GM18873 (cell line): ENCODE data around the gene TMEM151A.
"Not testable (repeated sequence)": the region's sequence is repeated elsewhere in the genome, so short reads cannot be mapped to it uniquely, and the experiment has no call there.

Source experiments
- ATAC-seq: cut with Tn5 transposase; IDR thresholded peaks from one replicate; pipeline ENCODE4 v1.9.1; 2021; ENCODE audit warnings: mild to moderate bottlenecking, moderate library complexity, moderate number of reproducible peaks; ENCODE audit not compliant: unreplicated experiment, low FRiP score

TMEM151A gene

DNA sequence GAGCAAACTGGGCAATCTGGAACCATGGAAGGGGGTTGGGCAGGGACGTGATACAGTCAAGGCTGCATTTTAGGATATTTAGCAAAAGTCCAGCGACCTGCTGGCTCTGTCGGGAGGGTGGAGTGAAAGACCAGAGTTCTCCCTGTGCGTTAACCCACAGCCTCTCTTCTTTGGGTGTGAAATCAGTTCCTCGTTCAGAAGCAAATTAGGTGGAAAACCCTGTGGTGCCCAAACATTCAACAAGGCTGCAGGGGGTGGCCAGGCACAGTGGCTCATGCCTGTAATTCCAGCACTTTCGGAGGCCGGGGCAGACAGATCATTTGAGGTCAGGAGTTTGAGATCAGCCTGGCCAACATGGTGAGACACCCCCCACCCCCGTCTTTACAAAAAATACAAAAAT, 5.9 kb downstream of the TMEM151A start:
- ATAC-seq, result no peak

- no peak for ATAC-seq
Measured at GRCh38 chr11:66299186-66299585, 7.5 kb downstream of the TMEM151A start.

DNA sequence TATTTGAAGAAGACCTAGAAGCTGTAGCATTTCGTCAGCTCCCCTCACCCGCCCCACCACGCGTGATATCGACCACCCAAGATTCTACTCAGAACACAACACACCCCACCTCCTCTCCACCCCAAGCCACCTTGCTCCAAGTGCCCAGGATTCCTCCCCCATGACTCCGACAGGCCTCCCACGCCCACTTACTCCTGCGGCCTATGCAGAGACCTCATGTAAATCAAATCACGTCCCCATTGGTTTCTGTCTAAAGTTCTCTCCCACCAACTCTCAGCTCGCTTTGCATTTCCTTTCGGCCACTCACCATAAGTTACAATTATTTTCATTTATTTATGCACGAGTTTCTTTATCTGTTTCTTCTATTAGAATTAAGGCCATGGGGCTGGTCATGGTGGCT, 11.0 kb downstream of the TMEM151A start:
- no peak for ATAC-seq

DNA sequence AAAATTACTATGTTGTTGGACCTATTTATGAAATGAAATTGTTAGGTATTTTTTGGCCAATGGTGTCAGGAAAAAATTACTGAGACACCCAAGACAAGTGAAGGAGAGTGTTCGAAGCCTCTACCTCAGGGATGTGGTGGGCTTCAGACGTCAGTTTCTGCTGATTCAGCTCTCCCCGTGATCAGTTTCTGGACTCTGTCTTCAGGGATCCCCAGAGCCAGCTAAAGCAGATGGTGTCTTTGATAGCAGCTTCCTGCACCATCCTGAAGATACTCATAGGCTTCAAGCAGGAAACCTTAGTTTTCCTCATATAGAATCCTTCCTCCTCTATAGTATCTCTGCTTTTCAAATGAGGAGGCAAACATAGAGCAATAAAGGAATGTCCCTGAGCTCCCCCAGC, 17.8 kb downstream of the TMEM151A start:
- ATAC-seq, result no peak

DNA sequence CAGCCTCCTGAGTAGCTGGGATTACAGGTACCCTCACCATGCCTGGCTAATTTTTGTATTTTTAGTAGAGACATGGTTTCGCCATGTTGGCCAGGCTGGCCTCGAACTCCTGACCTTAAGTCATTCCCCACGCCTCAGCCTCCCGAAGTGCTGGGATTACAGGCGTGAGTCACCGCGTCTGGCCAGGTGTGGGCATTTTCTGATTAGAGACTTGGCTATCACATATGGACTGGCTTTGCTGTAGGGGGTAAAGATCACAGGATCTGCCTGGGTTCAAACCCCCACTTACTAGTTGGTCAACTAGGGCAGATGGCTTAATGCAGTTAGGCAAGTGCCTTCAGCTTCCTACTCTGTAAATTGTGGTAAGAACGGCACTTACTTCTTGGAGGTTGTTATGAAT, 18.6 kb downstream of the TMEM151A start:
- no peak for ATAC-seq

GRCh38 chr11:66310803-66311440, 19.2 kb downstream of the TMEM151A start:
- not testable (repeated sequence) for ATAC-seq

DNA sequence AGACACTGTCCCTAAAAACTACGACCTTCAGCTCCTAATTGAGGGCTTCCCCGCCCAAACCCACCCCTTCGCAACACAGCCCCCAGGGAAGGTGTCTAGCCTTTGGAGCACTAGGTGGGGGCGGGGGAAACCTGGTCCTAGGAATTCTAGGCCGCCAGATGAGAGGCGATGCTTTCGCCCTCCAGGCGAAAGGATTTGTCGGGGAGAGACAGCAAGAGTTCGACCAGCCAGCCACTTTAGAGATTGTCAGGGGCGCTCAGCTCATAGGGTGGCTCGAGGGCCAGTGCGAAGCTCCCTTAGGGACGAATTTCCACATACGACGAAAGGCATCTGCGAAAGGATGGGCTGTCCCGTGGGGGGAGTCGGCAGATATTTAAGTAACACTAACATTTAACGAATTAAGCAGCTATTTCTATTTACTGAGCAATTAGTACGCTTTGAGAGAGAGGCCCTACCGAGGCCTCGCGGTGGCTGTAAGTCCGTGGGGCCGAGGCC, 19.8 kb downstream of the TMEM151A start:
- no peak for ATAC-seq

GRCh38 chr11:66311965-66312548, 20.4 kb downstream of the TMEM151A start:
- ATAC-seq, result peak; percentile 64

DNA sequence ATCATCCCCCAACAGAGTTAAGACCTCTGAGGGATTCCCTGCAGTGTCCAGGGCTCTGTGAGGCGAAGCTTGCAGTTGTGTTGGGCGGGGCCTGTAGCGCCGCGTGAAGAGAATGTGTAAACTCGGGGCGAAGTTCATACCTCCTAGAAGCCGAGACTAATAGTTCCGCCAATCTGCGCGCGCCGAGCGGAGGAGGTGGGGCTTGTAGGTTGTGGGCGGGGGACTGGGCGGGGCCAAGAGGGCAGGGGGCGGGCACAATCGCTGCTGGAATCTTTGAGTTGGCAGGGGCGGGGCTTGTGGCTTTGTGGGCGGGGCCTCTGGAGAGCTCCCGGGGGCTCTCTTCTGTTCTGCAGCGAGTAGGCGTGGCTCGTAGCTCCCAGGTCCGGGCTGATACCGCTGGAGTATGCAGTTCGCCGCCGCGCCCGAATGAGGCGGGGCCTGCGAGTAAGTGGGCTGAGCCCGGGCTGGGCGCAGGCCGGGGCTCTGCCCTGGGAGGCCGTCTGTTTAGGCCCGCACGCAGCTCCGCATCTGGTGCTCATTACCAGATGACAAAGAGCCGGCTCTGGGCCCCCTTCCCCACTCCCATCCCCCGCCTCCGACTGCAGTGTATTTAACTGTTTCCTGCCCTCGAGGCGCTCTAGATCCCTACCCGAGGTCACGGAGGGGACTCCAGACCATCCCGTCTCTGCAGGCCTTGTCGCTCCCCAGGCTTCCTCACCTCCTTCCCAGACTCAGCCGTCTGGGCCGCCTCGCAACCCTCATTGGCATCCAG, 21.0 kb downstream of the TMEM151A start:
- peak; percentile 36 for ATAC-seq

DNA sequence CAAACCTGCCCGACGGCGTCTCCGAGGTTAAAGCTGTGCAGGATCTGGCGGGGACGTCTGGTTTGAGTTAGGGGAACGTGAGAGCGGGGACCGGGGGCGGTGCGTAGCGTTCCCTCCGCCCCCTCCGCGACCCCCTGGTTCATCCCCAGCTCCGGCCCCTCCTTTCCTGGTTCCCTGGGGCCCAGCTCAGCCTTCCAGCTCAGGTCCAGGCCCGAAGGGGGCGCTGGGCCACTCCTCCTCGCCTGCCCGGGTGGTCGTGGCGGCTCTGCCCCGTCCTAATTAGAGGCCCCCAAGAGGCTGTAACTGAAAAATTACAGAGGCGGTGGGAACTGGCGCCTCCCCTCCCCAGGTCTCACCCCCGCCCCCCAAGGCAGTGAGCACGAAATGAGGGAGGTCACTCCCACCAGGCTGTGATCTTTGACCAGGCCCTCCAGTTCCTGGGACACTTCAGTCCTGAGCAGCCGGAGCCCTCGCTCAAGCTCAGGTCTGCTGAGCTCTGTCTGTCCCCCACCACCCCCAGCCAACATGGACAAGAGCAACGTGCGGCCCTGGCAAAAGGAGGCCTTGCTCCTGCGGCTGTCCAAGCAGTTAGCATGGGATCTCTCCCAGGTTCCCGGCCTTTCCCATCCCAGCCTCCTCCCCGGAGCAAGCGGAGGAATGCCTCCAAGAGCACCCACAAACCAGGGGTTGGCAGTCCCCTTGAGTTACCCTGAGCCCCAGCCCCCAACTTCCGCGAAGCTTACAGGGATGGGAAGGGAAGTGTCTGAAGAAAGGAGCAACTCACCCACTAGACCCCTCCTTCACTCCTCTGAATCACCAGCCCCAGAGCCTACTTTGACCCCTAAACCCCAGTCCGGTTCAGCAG, 21.9 kb downstream of the TMEM151A start:
- no peak for ATAC-seq

DNA sequence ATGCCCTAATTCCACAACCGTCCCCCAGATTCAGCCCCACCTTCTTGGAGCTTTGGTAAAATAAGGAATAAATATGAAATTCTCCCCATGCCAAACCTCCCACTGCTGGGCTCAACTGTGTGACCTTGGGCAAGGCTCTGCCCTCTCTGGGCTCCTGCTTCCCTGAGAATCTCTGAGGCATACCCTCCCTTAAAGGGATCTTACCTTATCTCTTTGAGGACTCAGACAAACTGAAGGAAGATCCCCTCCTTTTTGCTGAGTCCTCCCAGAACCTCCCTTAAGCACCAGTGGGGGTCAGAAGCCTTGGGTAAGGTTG, 22.4 kb downstream of the TMEM151A start:
- no peak for ATAC-seq

DNA sequence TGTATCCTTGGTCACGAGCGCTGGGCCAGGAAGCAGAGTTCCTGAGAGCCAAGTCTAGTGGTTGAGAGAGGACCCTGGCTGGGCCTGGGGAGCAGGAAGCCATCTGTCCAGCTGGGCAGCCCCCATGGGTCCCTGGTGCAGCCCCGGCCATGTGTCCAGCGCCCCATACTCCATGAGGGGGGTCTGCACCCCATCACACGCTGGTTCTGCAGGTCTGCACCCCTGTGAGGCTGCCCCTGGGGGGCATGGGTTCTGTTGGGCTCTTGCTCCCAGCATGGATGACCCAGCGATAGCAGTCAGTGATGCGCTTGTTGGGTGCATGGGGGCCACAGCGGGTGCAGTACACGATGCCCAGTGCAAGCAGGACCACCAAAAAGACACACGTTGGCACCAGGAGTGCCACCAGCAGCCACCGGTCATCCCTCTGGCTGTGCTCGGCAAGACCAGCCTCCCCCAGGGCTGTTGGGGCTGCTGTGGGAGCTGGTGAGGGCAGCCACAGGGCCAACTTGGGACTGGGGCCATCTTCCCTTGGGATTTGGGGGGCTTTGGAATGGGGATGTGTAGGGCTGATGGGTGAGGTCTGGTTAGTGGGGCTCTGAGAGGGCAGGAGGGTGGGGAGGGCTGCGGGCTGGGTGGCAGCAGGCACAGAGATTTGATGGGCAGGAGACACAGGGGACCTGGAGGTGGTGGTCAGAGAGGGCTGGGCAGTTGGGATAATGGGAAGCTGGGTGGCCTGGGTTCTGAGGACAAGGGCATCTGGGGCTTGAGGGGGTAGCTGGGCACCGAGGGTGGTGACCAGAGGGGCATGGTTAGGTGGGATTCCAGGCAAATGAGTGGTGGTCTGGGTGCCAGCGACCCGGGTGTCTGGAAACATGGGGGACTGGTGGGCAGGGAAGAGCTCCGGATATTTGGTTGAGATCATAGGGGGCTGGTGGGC, 23.1 kb downstream of the TMEM151A start:
- ATAC-seq, result no peak

DNA sequence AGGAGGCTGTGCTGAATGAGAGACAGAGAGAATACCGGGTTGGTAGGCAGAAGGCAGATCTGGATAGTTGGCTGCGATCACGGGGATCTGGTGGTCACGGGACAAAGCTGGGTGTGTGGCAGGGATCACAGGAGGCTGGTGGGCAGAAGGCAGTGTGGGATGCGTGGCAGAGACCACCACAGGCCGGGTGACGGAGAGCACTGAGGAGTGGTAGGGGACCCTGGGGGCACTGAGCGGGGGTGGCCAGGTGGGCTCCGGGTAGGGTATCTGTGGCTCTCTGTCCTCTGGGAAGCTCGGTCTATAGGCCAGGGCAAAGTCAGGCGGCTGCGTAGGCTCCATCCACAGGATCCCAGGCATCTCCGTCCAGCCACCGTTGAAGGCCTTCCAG, 23.8 kb downstream of the TMEM151A start:
- no peak for ATAC-seq

DNA sequence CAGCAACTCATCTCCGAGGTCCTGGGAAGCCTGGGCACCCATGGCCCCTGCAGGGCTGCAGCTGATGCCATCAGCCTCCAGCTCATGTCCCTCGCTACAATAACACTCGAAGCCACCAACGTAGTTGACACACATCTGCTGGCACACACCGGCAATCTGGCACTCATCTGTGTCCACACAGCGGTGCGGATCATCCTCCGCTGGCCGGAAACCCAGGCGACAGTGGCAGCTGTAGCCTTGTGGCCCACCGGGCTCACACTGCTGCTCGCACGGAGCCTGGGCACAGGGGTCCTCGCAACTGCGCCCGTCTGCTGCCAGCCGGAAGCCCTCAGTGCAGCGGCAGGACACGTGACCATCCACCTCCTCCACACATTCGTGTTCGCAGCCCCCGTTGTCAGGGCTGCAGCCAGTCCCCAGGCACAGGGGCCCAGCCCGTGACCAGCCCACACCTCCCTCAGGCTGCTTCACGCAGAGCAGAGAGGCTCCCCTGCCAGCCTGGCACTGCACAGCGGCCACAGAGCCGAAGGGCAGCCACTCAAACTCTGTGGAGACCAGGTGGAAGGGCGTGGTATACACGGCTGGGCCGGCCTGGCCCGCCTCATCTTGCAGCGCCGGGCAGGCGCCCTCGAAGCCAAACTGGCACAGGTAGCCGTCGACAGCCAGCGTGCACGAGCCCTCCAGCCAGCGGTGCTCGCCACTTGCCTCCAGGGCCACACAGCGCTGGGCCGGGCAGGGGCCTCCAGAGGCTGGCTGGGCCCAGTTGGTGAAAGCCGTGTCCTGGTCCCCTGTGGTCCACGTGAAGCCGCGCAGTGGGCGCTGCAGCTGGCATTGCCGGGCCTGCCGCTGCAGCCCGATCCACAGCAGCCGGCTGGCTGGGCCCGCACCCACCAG, 24.5 kb downstream of the TMEM151A start:
- ATAC-seq, result no peak

- no peak for ATAC-seq
Measured at GRCh38 chr11:66316849-66317251, 25.2 kb downstream of the TMEM151A start, which contains the start of gene CD248. Gene CD248 (minus strand): TSS chr11:66317044. CDS start chr11:66317027, 17 bp downstream.

GRCh38 chr11:66317322-66317722, 25.6 kb downstream of the TMEM151A start:
- no peak for ATAC-seq

- no peak for ATAC-seq
Measured at GRCh38 chr11:66317723-66318599, 26.3 kb downstream of the TMEM151A start.

GRCh38 chr11:66318600-66318970, 26.9 kb downstream of the TMEM151A start:
- ATAC-seq, result no peak
